IPS-15b (cell line): Measurements from ENCODE around the gene TMEM255A.

Source experiments
- H3K27me3 ChIP-seq: one replicate; pipeline ENCODE4 v1.6.1; 2013; ENCODE audit warnings: low read length; ENCODE audit not compliant: control insufficient read depth, insufficient read depth
- H3K36me3 ChIP-seq: one replicate; pipeline ENCODE4 v1.6.1; 2013; ENCODE audit warnings: low read length; ENCODE audit not compliant: control insufficient read depth, insufficient read depth
- H3K4me1 ChIP-seq: one replicate; pipeline ENCODE4 v1.6.1; 2013; ENCODE audit warnings: mild to moderate bottlenecking, low read length; ENCODE audit not compliant: control insufficient read depth, insufficient read depth
- H3K4me3 ChIP-seq: one replicate; pipeline ENCODE4 v1.5.1; 2013; ENCODE audit warnings: low read depth, low read length
- H3K9ac ChIP-seq: one replicate; pipeline ENCODE4 v1.6.1; 2013; ENCODE audit warnings: low read depth, mild to moderate bottlenecking, low read length
- H3K9me3 ChIP-seq: one replicate; pipeline ENCODE4 v1.6.1; 2013; ENCODE audit warnings: mild to moderate bottlenecking, low read length; ENCODE audit not compliant: control insufficient read depth, insufficient read depth

The TMEM255A gene

DNA sequence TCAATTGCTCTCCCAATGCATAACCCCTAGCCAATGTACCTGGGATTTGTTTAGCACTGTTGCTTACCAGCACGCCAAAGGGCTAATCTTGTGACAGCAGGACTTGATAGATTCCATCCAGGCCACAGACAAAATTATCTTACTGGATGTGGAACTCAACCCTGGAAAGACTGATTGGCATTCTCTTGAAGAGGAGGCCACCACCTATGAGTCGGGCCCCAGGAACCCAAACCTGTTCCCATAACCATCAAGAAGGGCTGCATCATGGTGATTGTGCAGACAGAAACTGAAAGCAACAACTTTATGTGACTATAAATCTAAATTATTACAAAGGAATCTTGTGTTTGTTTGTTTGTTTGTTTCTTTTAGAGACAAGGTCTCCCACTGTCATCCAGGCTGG, 19.9 kb upstream of the TMEM255A start:
- Histone ChIP-seq H3K27me3 (no peaks in the 10 kb centered on the region), H3K9ac (no peak overlapping the region), H3K4me1 (peaks cover 6% of the 10 kb centered on the region), H3K9me3 (peaks cover 4% of the 10 kb centered on the region), H3K36me3 (no peaks in the 10 kb centered on the region), H3K4me3 (no peak overlapping the region)

DNA sequence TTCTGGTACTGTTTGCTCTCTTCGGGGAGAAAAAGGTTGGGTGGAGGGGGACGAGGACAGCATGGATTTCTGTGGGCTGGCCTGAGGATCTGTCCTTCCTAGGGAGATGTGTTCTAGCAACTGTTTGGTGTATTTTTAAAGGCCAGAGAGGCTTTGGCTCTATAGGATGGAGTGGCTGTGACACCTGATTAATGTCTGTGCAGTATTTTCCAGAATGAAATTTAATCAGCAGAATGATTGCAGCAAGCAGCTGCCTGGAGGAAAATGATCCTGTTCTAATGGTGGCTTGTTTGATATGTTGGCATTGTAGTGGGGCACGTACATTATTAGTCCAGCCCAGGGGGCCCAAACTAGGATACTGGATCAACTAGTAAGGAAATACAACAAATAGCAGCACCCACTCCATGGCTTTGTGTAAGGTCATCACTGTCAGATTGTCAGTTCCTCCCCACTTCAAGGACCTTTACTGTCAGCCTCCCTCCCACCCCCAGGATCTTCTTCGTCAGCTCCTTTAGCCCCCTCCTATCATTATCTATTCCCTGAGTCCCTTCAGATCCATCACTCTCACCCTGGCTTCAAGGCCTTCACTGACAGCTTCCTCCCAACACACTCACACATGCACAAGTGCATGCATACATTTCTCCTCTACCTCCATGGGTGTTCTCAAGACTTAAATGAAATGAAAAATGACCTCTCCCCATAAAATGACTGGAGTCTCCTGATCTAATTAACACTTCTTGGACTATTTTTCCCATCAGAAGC, 10.4 kb upstream of the TMEM255A start:
- no peak overlapping the region for H3K4me3 ChIP-seq
- no peaks in the 10 kb centered on the region for H3K4me1 ChIP-seq
- H3K27me3 ChIP-seq = peaks cover 14% of the 10 kb centered on the region
- no peaks in the 10 kb centered on the region for H3K36me3 ChIP-seq
- H3K9ac ChIP-seq = no peak overlapping the region
- no peaks in the 10 kb centered on the region for H3K9me3 ChIP-seq

DNA sequence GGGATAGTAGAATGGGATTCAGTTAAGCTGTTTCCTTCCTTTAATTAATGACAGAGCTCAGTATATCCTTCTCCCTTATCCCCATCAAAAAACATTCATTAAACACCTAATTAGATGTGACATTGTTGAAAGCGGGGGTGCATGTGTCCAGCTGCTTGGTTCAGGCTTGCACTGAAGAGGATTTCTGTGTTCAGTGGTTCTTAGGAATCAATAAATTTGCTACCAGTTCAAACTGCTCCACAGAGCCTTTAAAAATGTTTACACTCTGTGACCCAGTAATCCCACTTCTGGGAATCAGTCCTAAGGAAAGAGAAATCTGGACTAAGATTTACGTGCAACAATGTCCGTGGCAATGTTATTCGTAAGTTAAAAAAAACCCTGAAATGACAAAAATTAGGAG, 7.2 kb upstream of the TMEM255A start:
- Histone ChIP-seq H3K4me3 (no peak overlapping the region), H3K27me3 (peaks cover 41% of the 10 kb centered on the region), H3K36me3 (no peaks in the 10 kb centered on the region), H3K9ac (no peak overlapping the region), H3K4me1 (no peaks in the 10 kb centered on the region), H3K9me3 (no peaks in the 10 kb centered on the region)

DNA sequence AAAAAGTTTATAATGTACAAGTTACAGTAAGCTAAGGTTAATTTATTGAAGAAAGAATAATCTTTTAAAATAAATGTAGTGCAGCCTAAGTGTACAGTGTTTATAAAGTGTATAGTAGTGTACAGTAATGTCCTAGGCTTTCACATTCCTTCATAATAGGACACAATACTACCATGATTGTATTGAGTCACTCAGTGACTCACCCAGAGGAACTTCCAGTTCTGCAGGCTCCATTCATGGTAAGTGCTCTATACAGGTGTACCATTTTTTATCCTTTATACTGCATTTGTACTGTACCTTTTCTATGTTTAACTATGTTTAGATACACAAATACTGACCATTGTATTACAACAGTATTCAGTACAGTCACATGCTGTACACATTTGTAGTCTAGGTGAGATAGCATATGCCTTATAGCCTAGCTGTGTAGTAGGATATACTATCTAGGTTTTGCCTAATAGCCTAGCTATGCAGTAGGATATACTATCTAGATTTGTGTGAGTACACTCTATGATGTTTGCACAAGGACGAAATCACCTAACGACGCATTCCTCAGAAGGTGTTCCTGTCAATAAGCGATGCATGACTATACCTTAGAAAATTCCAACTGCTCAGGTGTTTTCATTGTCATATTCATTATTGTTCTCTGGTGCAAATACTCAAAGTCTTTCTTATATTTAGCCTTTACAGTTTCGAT, 5.5 kb upstream of the TMEM255A start:
- H3K4me3 ChIP-seq = no peak overlapping the region
- no peaks in the 10 kb centered on the region for H3K9me3 ChIP-seq
- H3K9ac ChIP-seq = no peak overlapping the region
- no peaks in the 10 kb centered on the region for H3K36me3 ChIP-seq
- H3K4me1 ChIP-seq = no peaks in the 10 kb centered on the region
- H3K27me3 ChIP-seq = peaks cover 58% of the 10 kb centered on the region

DNA sequence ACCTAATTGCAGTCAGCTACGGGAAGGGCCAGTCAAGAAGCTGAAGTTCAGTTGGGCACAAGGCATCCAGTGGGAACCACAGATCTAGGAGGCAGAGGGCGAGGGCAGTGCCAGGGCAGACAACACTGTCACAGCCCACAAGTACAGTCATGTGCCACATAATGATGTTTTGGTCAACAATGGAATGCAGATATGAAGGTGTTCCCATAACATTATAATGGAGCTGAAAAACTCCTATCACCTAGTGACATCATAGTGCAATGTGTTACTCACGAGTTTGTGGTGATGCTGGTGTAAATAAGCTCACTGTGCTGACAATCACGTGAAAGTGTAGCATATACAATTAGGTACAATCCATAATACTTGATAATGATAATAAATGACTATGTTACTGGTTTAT, 4.5 kb upstream of the TMEM255A start:
- no peaks in the 10 kb centered on the region for H3K9me3 ChIP-seq
- H3K4me1 ChIP-seq = no peaks in the 10 kb centered on the region
- peaks cover 61% of the 10 kb centered on the region for H3K27me3 ChIP-seq

DNA sequence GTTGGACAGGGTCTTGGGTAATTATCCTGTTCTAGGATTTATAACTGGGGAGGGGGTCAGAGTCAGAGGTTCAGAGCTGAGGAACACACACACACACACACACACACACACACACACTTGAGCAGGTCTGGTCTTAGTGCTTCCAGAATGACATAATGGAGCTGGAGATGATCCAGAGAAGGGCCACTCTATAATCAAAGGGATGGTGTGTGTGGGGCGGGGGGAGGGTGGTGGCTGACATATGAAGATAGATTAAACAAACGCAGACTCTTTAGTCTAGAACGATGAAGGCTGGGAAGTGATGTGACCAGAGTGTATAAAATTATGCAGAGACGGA, 434 bp upstream of the TMEM255A start:
- no peaks in the 10 kb centered on the region for H3K36me3 ChIP-seq
- no peak overlapping the region for H3K9ac ChIP-seq
- no peaks in the 10 kb centered on the region for H3K9me3 ChIP-seq
- peaks cover 80% of the 10 kb centered on the region for H3K27me3 ChIP-seq
- peak overlapping the region; percentile 62 for H3K4me3 ChIP-seq
- H3K4me1 ChIP-seq = peaks cover 2% of the 10 kb centered on the region

More for the DNA sequence above, 4.5 kb upstream of the TMEM255A start:
- H3K36me3 ChIP-seq = no peaks in the 10 kb centered on the region
- no peak overlapping the region for H3K4me3 ChIP-seq
- no peak overlapping the region for H3K9ac ChIP-seq

DNA sequence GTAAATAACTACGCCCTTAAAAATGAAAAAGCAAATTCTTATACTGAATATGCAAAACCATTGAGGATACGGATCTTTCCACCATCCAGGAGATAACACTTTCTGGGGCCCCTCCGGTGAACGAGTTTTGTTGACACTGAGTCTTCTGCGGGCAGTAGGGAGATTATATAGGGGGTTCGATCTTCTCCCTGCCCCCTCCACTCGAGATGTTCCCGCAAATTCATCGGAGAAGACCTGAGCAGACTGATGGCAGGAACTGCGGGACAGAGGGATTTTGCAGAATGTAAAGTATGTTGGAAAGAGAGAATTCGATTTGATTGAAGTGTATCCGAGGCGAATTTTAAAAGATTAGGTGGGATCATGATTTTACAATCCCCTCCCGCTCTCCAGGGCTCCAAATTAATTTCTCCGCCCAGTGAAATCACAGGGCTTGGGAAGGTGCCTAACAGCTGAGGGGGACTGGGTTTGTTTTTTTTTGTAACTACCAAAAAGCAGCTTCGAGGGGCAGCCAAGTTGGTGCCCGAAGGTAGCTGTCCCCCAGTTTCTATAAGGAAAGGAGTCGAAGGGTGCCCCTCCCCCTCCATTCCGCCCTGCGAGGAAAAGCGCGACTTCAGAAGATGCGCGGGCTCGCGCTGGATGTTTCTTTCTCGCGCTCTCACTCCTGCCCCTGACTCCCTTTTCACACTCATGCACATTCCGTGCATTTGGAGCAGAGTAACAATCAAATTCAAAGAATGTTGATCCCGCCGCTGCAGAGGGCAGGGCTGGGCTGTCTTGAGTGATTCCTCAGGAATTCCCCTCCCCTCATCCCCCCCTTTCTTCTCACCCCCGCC, 1.2 kb downstream of the TMEM255A start:
- no peaks in the 10 kb centered on the region for H3K36me3 ChIP-seq
- H3K27me3 ChIP-seq = peaks cover 82% of the 10 kb centered on the region
- H3K4me1 ChIP-seq = peaks cover 2% of the 10 kb centered on the region
- H3K4me3 ChIP-seq = peak overlapping the region; percentile 50
- no peak overlapping the region for H3K9ac ChIP-seq
- H3K9me3 ChIP-seq = no peaks in the 10 kb centered on the region

DNA sequence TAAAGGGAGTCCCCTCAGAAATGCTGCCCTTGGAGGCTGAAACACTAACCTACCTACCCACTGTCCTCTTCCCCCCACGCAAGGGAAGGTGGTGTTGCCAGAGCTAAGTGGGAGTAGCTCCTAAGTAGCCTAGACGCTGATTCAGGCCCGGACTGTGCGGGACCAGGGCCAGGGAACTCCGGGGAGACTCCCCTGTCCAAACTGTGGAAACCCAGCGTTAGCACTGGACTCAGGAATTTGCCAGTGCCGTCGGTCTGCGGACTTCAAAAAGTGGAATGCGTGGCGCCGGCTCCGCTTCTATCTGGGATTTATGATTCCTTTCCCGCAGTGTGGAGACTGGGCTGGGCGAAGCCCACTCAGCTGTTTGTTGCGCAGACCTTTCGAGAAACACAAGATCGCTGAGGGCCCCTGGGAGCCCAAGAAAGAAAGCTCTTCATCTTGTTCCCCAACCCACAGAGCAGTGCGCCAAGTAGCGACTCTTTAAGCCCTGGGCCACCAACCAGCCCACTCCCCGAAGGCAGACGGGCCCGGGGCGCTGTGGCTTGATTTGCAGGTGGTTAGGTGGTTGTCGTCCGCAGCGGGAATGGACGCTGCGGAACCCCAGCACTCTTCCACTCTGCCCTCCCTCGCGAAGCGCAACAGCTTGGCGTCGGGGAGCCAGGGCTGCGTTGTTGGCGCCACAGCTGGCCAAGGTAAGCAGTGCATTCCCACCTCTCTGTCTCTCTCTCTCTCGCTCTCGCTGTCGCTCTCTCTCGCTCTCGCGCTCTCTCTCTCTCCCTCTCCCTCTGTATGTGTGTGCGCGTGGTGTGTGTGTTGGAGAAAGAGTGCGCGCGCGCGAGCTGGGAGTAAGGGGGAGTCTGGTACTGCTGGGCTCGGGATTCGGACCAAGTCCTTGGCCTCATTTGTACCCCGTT, 2.0 kb downstream of the TMEM255A start:
- H3K36me3 ChIP-seq = no peaks in the 10 kb centered on the region
- H3K4me1 ChIP-seq = peaks cover 2% of the 10 kb centered on the region
- no peaks in the 10 kb centered on the region for H3K9me3 ChIP-seq
- no peak overlapping the region for H3K9ac ChIP-seq
- peak overlapping the region; percentile 50 for H3K4me3 ChIP-seq
- peaks cover 84% of the 10 kb centered on the region for H3K27me3 ChIP-seq

DNA sequence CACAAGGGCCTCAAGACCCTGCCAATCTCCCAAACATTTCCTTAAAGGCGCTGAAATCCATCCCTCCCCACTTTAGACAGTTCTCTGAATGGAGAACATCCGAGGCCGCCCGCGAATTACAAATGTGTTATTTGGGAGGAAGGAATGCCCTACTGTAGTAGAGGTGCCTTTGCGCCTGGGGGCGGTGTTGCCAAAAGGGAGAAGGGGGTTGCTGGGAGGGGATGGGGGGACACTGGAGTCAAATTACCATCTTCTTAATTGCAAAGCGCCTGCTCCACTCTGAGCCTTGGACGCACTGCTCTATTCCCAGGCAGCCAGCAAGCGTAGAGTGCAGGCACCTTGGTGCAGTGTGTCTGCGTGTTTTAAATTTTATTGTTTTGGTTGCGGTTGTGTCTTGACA, 2.7 kb downstream of the TMEM255A start:
- Histone ChIP-seq H3K4me1 (peaks cover 2% of the 10 kb centered on the region), H3K9ac (no peak overlapping the region), H3K4me3 (peak overlapping the region; percentile 50), H3K36me3 (no peaks in the 10 kb centered on the region), H3K9me3 (no peaks in the 10 kb centered on the region), H3K27me3 (peaks cover 83% of the 10 kb centered on the region)

DNA sequence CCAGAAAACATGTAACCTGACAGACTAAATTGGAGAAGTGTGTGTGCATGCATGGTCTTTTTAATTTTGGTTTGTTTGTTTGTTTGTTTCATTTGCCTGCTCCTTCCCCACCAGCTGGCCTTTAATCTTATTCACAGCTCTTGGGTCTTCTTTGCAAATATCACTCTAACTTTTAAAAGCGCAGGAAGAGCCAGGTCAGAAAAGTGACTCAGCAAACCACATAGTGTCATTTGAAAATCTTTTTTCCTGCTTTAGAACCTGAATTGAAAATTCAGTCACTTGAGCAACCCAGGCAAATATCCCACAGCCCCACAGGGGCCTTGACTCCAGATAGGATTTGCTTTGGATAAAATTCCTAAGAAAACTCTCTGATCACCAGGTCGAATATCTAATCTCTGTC, 4.6 kb downstream of the TMEM255A start:
- H3K9me3 ChIP-seq = no peaks in the 10 kb centered on the region
- no peak overlapping the region for H3K9ac ChIP-seq
- no peaks in the 10 kb centered on the region for H3K36me3 ChIP-seq
- peaks cover 76% of the 10 kb centered on the region for H3K27me3 ChIP-seq
- peaks cover 4% of the 10 kb centered on the region for H3K4me1 ChIP-seq
- no peak overlapping the region for H3K4me3 ChIP-seq

DNA sequence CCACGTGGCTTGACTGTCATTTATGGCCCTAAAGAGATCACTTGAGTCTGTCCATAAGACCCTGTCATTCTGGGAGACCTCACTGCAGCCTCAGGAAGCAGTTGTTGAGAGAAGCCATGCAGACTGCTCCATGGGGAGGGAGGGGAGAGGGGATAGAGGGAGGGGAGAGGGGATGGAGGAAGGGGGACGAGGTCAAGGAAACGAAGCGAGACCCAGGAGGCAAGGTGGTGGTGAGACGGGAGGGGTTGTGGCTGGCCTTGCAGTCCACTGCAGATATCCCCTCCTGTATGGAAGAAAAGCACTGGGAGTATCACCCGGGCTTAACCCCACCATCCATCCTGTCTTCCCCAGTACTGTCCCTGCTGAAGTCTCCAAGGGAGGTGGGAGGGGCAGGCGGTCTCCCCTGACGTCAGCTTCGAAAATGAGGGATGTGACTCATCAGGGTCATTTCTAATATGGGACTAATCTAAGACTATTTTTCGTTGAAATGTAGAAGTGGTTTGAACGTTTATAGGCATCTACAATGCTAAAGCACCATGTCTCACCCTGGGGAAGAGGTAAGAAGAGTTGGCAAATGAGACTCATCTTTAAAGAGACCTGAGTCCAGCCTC, 5.6 kb downstream of the TMEM255A start:
- Histone ChIP-seq H3K27me3 (peaks cover 74% of the 10 kb centered on the region), H3K4me3 (peak overlapping the region; percentile 35), H3K9me3 (no peaks in the 10 kb centered on the region), H3K9ac (no peak overlapping the region), H3K36me3 (no peaks in the 10 kb centered on the region), H3K4me1 (peaks cover 4% of the 10 kb centered on the region)
